GM12892 (cell line): ENCODE data around the gene JARID2.

Source experiments
- POLR2A ChIP-seq: IDR thresholded peaks from 2 replicates; pipeline ENCODE4 v1.6.1; 2011; ENCODE audit warnings: low read depth, low read length, control low read depth
- POLR2AphosphoS5 ChIP-seq: IDR thresholded peaks from 2 replicates; pipeline ENCODE4 v1.6.1; 2011; ENCODE audit warnings: low read depth, low read length, control low read depth
- TAF1 ChIP-seq: IDR thresholded peaks from 2 replicates; pipeline ENCODE4 v1.6.1; 2011; ENCODE audit warnings: low read depth, mild to moderate bottlenecking, control low read depth, low read length, borderline replicate concordance

DNA sequence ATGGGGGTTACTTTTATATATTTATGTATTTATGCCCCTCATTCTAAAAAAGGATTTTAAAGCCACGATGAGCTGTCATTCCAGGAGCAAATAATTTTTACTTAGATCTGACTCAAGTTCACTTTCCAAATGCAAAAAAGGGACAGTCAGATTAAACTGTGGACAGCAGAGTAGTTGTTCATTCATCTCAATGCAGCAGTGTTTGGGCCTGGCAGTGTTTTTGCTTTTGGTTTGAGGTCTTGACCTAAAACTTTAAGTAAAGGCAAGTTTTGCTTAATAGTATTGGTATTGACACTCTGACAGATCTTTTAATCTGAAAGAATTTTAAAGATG, 13.9 kb downstream of the JARID2 start:
- TF ChIP-seq POLR2A: no peak
- no peak for TF ChIP-seq TAF1
- TF ChIP-seq POLR2AphosphoS5: no peak
